Activated T-helper 1 cell treated with Interleukin-2 at 50 U/mL for 16 hours (primary cell): Measurements from ENCODE around the gene GFOD2.

Source experiments
- DNase-seq: peaks from one replicate; pipeline ENCODE4 v3.0.0-alpha.2; 2020; ENCODE audit warnings: low read depth

Gene GFOD2

GRCh38 chr16:67657751-67658518 is 61.2 kb downstream of the GFOD2 start:
- DNase-seq = no peak

- DNase-seq = no peak
These were observed 62.0 kb downstream of the GFOD2 start for GRCh38 chr16:67657017-67657608.

GRCh38 chr16:67656344-67657016 is 62.6 kb downstream of the GFOD2 start:
- DNase-seq = no peak

GRCh38 chr16:67655363-67655762 is 63.8 kb downstream of the GFOD2 start:
- no peak for DNase-seq

- no peak for DNase-seq
These were observed 64.7 kb downstream of the GFOD2 start for GRCh38 chr16:67654403-67654911.

- DNase-seq = no peak
These were observed 65.2 kb downstream of the GFOD2 start for GRCh38 chr16:67653789-67654402.

GRCh38 chr16:67653128-67653788 is 65.9 kb downstream of the GFOD2 start:
- DNase-seq = no peak

GRCh38 chr16:67652578-67653127 is 66.5 kb downstream of the GFOD2 start:
- DNase-seq = no peak

- no peak for DNase-seq
These were observed 67.3 kb downstream of the GFOD2 start for GRCh38 chr16:67651847-67652246.

GRCh38 chr16:67651039-67651438 is 68.1 kb downstream of the GFOD2 start:
- no peak for DNase-seq

GRCh38 chr16:67650023-67650422 is 69.1 kb downstream of the GFOD2 start:
- DNase-seq = no peak

GRCh38 chr16:67649494-67649931 is 69.6 kb downstream of the GFOD2 start:
- no peak for DNase-seq

- DNase-seq = no peak
These were observed 70.2 kb downstream of the GFOD2 start for GRCh38 chr16:67648764-67649407.

- no peak for DNase-seq
These were observed 70.9 kb downstream of the GFOD2 start for GRCh38 chr16:67648088-67648763.

- no peak for DNase-seq
These were observed 71.4 kb downstream of the GFOD2 start for GRCh38 chr16:67647681-67648080.

GRCh38 chr16:67647111-67647651 is 71.9 kb downstream of the GFOD2 start:
- DNase-seq = no peak

- DNase-seq = no peak
These were observed 73.6 kb downstream of the GFOD2 start for GRCh38 chr16:67645397-67646121.

GRCh38 chr16:67644038-67644437 is 75.1 kb downstream of the GFOD2 start:
- no peak for DNase-seq
